Measurements from ENCODE around the gene CTDSP2. TPM values are rescaled to one million over a fixed set of nuclear protein-coding genes. Genes with fewer than 3 reads are reported as not detected.

Gene CTDSP2
- total RNA-seq, 1 donor from 2014 or later: 87.1 TPM

- H2AFZ ChIP-seq (ENCODE audit: low read depth, low read length): no peak overlapping the region
- Mint-ChIP-seq H3K9me3 (ENCODE audit: unreplicated experiment) (no peaks in the 10 kb centered on the region), H3K4me1 (ENCODE audit: low read depth, unreplicated experiment) (peaks cover 8% of the 10 kb centered on the region), H3K27ac (ENCODE audit: unreplicated experiment) (no peak overlapping the region), H3K4me3 (ENCODE audit: unreplicated experiment) (no peak overlapping the region), H3K27me3 (ENCODE audit: low read depth, unreplicated experiment) (no peaks in the 10 kb centered on the region), H3K36me3 (ENCODE audit: low read depth, unreplicated experiment) (peaks cover 29% of the 10 kb centered on the region)
- H3K27me3 ChIP-seq (ENCODE audit: insufficient read depth, low read length): no peaks in the 10 kb centered on the region
- H3K4me2 ChIP-seq (ENCODE audit: low read length): no peak overlapping the region
- no peak for TF ChIP-seq EZH2 (IDR thresholded peaks at IDR 0.05; ENCODE audit: insufficient read depth, low read length)
- no peak for TF ChIP-seq CTCF (IDR thresholded peaks at IDR 0.05; ENCODE audit: insufficient read depth, low read depth, low read length)
- H3K27ac ChIP-seq (ENCODE audit: low read depth, low read length): no peak overlapping the region
- no peaks in the 10 kb centered on the region for H3K9me3 ChIP-seq (ENCODE audit: insufficient read depth, low read depth, low read length)
- H3K4me1 ChIP-seq (ENCODE audit: insufficient read depth, low read length): peaks cover 16% of the 10 kb centered on the region
- H3K79me2 ChIP-seq (ENCODE audit: insufficient read depth, low read length): no peaks in the 10 kb centered on the region
- DNase-seq (ENCODE audit: low read depth) (no peak), FAIRE-seq (no peak)
- H4K20me1 ChIP-seq (ENCODE audit: insufficient read depth, low read length): no peaks in the 10 kb centered on the region
- no peak overlapping the region for H3K4me3 ChIP-seq (ENCODE audit: insufficient read depth, low read depth, low read length)
- no peak overlapping the region for H3K9ac ChIP-seq (ENCODE audit: low read length)
- H3K36me3 ChIP-seq (ENCODE audit: insufficient read depth, low read length): peaks cover 12% of the 10 kb centered on the region
Observed at GRCh38 chr12:57808351-57808750, 38.2 kb downstream of the CTDSP2 start.

- no peak for DNase-seq (ENCODE audit: low read depth)
- Histone ChIP-seq H3K27ac (ENCODE audit: low read depth, low read length) (no peak overlapping the region), H3K79me2 (ENCODE audit: insufficient read depth, low read length) (no peaks in the 10 kb centered on the region), H3K4me1 (ENCODE audit: insufficient read depth, low read length) (peaks cover 9% of the 10 kb centered on the region), H3K4me3 (ENCODE audit: insufficient read depth, low read depth, low read length) (no peak overlapping the region), H3K4me2 (ENCODE audit: low read length) (no peak overlapping the region), H3K36me3 (ENCODE audit: insufficient read depth, low read length) (peaks cover 15% of the 10 kb centered on the region), H3K27me3 (ENCODE audit: insufficient read depth, low read length) (no peaks in the 10 kb centered on the region), H4K20me1 (ENCODE audit: insufficient read depth, low read length) (no peaks in the 10 kb centered on the region), H3K9me3 (ENCODE audit: insufficient read depth, low read depth, low read length) (no peaks in the 10 kb centered on the region), H3K9ac (ENCODE audit: low read length) (no peak overlapping the region), H2AFZ (ENCODE audit: low read depth, low read length) (no peak overlapping the region)
- Mint-ChIP-seq H3K36me3 (ENCODE audit: low read depth, unreplicated experiment) (peaks cover 29% of the 10 kb centered on the region), H3K4me1 (ENCODE audit: low read depth, unreplicated experiment) (peaks cover 4% of the 10 kb centered on the region), H3K27me3 (ENCODE audit: low read depth, unreplicated experiment) (no peaks in the 10 kb centered on the region), H3K27ac (ENCODE audit: unreplicated experiment) (no peak overlapping the region), H3K9me3 (ENCODE audit: unreplicated experiment) (no peaks in the 10 kb centered on the region), H3K4me3 (ENCODE audit: unreplicated experiment) (no peak overlapping the region)
- no peak for TF ChIP-seq CTCF (IDR thresholded peaks at IDR 0.05; ENCODE audit: insufficient read depth, low read depth, low read length)
- TF ChIP-seq EZH2 (IDR thresholded peaks at IDR 0.05; ENCODE audit: insufficient read depth, low read length): no peak
- no peak for FAIRE-seq
Observed at GRCh38 chr12:57807285-57807684, 39.2 kb downstream of the CTDSP2 start.

GRCh38 chr12:57806677-57807076 is 39.9 kb downstream of the CTDSP2 start:
- Histone ChIP-seq H4K20me1 (ENCODE audit: insufficient read depth, low read length) (no peaks in the 10 kb centered on the region), H3K4me1 (ENCODE audit: insufficient read depth, low read length) (peaks cover 9% of the 10 kb centered on the region), H3K4me2 (ENCODE audit: low read length) (no peak overlapping the region), H2AFZ (ENCODE audit: low read depth, low read length) (no peak overlapping the region), H3K36me3 (ENCODE audit: insufficient read depth, low read length) (peaks cover 15% of the 10 kb centered on the region), H3K27me3 (ENCODE audit: insufficient read depth, low read length) (no peaks in the 10 kb centered on the region), H3K9ac (ENCODE audit: low read length) (no peak overlapping the region), H3K79me2 (ENCODE audit: insufficient read depth, low read length) (no peaks in the 10 kb centered on the region), H3K4me3 (ENCODE audit: insufficient read depth, low read depth, low read length) (no peak overlapping the region), H3K27ac (ENCODE audit: low read depth, low read length) (no peak overlapping the region), H3K9me3 (ENCODE audit: insufficient read depth, low read depth, low read length) (no peaks in the 10 kb centered on the region)
- H3K27me3 Mint-ChIP-seq (ENCODE audit: low read depth, unreplicated experiment): no peaks in the 10 kb centered on the region
- no peaks in the 10 kb centered on the region for H3K9me3 Mint-ChIP-seq (ENCODE audit: unreplicated experiment)
- peaks cover 29% of the 10 kb centered on the region for H3K36me3 Mint-ChIP-seq (ENCODE audit: low read depth, unreplicated experiment)
- no peak overlapping the region for H3K4me3 Mint-ChIP-seq (ENCODE audit: unreplicated experiment)
- peaks cover 4% of the 10 kb centered on the region for H3K4me1 Mint-ChIP-seq (ENCODE audit: low read depth, unreplicated experiment)
- no peak overlapping the region for H3K27ac Mint-ChIP-seq (ENCODE audit: unreplicated experiment)
- no peak for FAIRE-seq
- DNase-seq (ENCODE audit: low read depth): no peak
- TF ChIP-seq EZH2 (IDR thresholded peaks at IDR 0.05; ENCODE audit: insufficient read depth, low read length) (no peak), CTCF (IDR thresholded peaks at IDR 0.05; ENCODE audit: insufficient read depth, low read depth, low read length) (no peak)
